ENCODE data around the gene ARHGDIB.

Gene ARHGDIB

GRCh38 chr12:14924541-14924940, 36.9 kb downstream of the ARHGDIB start:
- no peak for DNase-seq

GRCh38 chr12:14923944-14924343, 37.5 kb downstream of the ARHGDIB start:
- DNase-seq: no peak

- DNase-seq: peak; percentile 12
These were observed 40.2 kb downstream of the ARHGDIB start for GRCh38 chr12:14921218-14921617.

GRCh38 chr12:14920475-14921126, 40.8 kb downstream of the ARHGDIB start:
- no peak for DNase-seq

GRCh38 chr12:14919455-14919854, 41.9 kb downstream of the ARHGDIB start:
- DNase-seq: no peak

- DNase-seq: no peak
These were observed 45.7 kb downstream of the ARHGDIB start for GRCh38 chr12:14915736-14916135.

- DNase-seq: no peak
These were observed 48.0 kb downstream of the ARHGDIB start for GRCh38 chr12:14913381-14913781.

GRCh38 chr12:14911131-14911530, 50.3 kb downstream of the ARHGDIB start:
- no peak for DNase-seq

GRCh38 chr12:14910090-14910915, 51.1 kb downstream of the ARHGDIB start:
- DNase-seq: no peak

- no peak for DNase-seq
These were observed 53.4 kb downstream of the ARHGDIB start for GRCh38 chr12:14907953-14908352.

GRCh38 chr12:14906114-14906513, 55.3 kb downstream of the ARHGDIB start:
- DNase-seq: no peak

GRCh38 chr12:14905269-14906004, 56.0 kb downstream of the ARHGDIB start:
- DNase-seq: no peak

- no peak for DNase-seq
These were observed 56.5 kb downstream of the ARHGDIB start for GRCh38 chr12:14904854-14905253.

GRCh38 chr12:14903386-14904098, 57.9 kb downstream of the ARHGDIB start:
- DNase-seq: no peak

GRCh38 chr12:14902465-14902864, 58.9 kb downstream of the ARHGDIB start:
- DNase-seq: no peak

- DNase-seq: peak; percentile 22
These were observed 60.2 kb downstream of the ARHGDIB start for GRCh38 chr12:14901228-14901562.

- no peak for DNase-seq
These were observed 60.7 kb downstream of the ARHGDIB start for GRCh38 chr12:14900521-14901227.

- DNase-seq: peak; percentile 83
These were observed 64.8 kb downstream of the ARHGDIB start for GRCh38 chr12:14896521-14897169.

GRCh38 chr12:14893506-14894250, 67.7 kb downstream of the ARHGDIB start:
- DNase-seq: peak; percentile 8

GRCh38 chr12:14892726-14893505, 68.5 kb downstream of the ARHGDIB start:
- DNase-seq: peak; percentile 24
